LHCN-M2 (cell line): Measurements from ENCODE around the gene PPP2R3A. TPM values are rescaled to one million over a fixed set of nuclear protein-coding genes. Genes with fewer than 3 reads are reported as not detected.
A peak's percentile ranks its signal among the peaks of the same experiment; 100 is the strongest.

Source experiments
- DNase-seq: peaks from one replicate; pipeline ENCODE4 v3.0.0-alpha.2; 2012; ENCODE audit warnings: low read depth
- total RNA-seq: library from RNA; depleted of rRNA; stranded (reverse); fragments of >200 nt; gene quantifications from 2 replicates; pipeline ENCODE4 v1.2.3, GENCODE V29; 2014; rRNA removed

The PPP2R3A gene
- total RNA-seq, 1 experiment from 2014 or later, result 15.3 TPM

- DNase-seq, result peak; percentile 22
These were observed 229.1 kb downstream of the PPP2R3A start for GRCh38 chr3:136194409-136195257.

- DNase-seq, result peak; percentile 74
These were observed 229.9 kb downstream of the PPP2R3A start for GRCh38 chr3:136195258-136196063.

GRCh38 chr3:136196064-136196400, 230.5 kb downstream of the PPP2R3A start, which contains the start of gene MSL2:
TSS of gene MSL2 (minus strand) at chr3:136196335. CDS start at chr3:136195113, 1,222 bp downstream.
- no peak for DNase-seq

- peak; percentile 100 for DNase-seq
These were observed 231.1 kb downstream of the PPP2R3A start for GRCh38 chr3:136196401-136197158.

GRCh38 chr3:136197159-136197793, 231.7 kb downstream of the PPP2R3A start:
- no peak for DNase-seq

Other genes with a start within 250 kb of the PPP2R3A start
- 7.6 and 9.1 TPM in 2 replicates for gene MSL2, start 230.6 kb downstream of the PPP2R3A start, total RNA-seq